Rectal smooth muscle tissue (tissue), 1 donor: ENCODE results near the gene ANGPTL5.

Source experiments
- H3K27ac ChIP-seq: one replicate; pipeline ENCODE4 v1.7.0; 2013; ENCODE audit warnings: low read depth, low read length, inconsistent platforms
- H3K27me3 ChIP-seq: one replicate; pipeline ENCODE4 v1.7.0; 2013; ENCODE audit warnings: low read length; ENCODE audit not compliant: control insufficient read depth, insufficient read depth
- H3K36me3 ChIP-seq: one replicate; pipeline ENCODE4 v1.7.0; 2013; ENCODE audit warnings: low read length; ENCODE audit not compliant: control insufficient read depth, insufficient read depth
- H3K4me1 ChIP-seq: one replicate; pipeline ENCODE4 v1.7.0; 2013; ENCODE audit warnings: low read length; ENCODE audit not compliant: control insufficient read depth, insufficient read depth
- H3K4me3 ChIP-seq: one replicate; pipeline ENCODE4 v1.7.0; 2013; ENCODE audit warnings: low read length
- H3K9ac ChIP-seq: one replicate; pipeline ENCODE4 v1.7.0; 2013; ENCODE audit warnings: low read length

The ANGPTL5 gene

GRCh38 chr11:101917226-101917625, 904 bp upstream of the ANGPTL5 start:
- Histone ChIP-seq H3K27me3 (no peaks in the 10 kb centered on the region), H3K4me1 (peaks cover 11% of the 10 kb centered on the region), H3K36me3 (no peaks in the 10 kb centered on the region), H3K4me3 (no peak overlapping the region), H3K9ac (no peak overlapping the region), H3K27ac (no peak overlapping the region)

- peak overlapping the region; percentile 98 for H3K4me3 ChIP-seq
- H3K4me1 ChIP-seq, result peaks cover 11% of the 10 kb centered on the region
- H3K27ac ChIP-seq, result peak overlapping the region; percentile 96
- H3K36me3 ChIP-seq, result no peaks in the 10 kb centered on the region
- H3K9ac ChIP-seq, result no peak overlapping the region
- no peaks in the 10 kb centered on the region for H3K27me3 ChIP-seq
Observed at GRCh38 chr11:101915791-101916291, 481 bp downstream of the ANGPTL5 start.

GRCh38 chr11:101914738-101915426, 1.4 kb downstream of the ANGPTL5 start, which contains the start of gene CEP126:
TSS of gene CEP126 (plus strand) at chr11:101915010. CDS start at chr11:101915285, 275 bp downstream.
- Histone ChIP-seq H3K27ac (peak within 1 kb of the TSS; percentile 96), H3K4me3 (peak within 1 kb of the TSS; percentile 98), H3K36me3 (no peaks in the 10 kb centered on the region), H3K4me1 (peaks cover 11% of the 10 kb centered on the region), H3K27me3 (no peaks in the 10 kb centered on the region), H3K9ac (peak within 1 kb of the TSS; percentile 40)

GRCh38 chr11:101914341-101914737, 2.0 kb downstream of the ANGPTL5 start:
- H3K4me1 ChIP-seq, result peaks cover 11% of the 10 kb centered on the region
- peak overlapping the region; percentile 96 for H3K27ac ChIP-seq
- H3K36me3 ChIP-seq, result no peaks in the 10 kb centered on the region
- no peak overlapping the region for H3K9ac ChIP-seq
- peak overlapping the region; percentile 98 for H3K4me3 ChIP-seq
- H3K27me3 ChIP-seq, result no peaks in the 10 kb centered on the region

- peak overlapping the region; percentile 96 for H3K27ac ChIP-seq
- H3K4me1 ChIP-seq, result peaks cover 11% of the 10 kb centered on the region
- H3K9ac ChIP-seq, result no peak overlapping the region
- H3K27me3 ChIP-seq, result no peaks in the 10 kb centered on the region
- H3K4me3 ChIP-seq, result peak overlapping the region; percentile 18
- H3K36me3 ChIP-seq, result no peaks in the 10 kb centered on the region
Observed at GRCh38 chr11:101913656-101914055, 2.7 kb downstream of the ANGPTL5 start.

- no peak overlapping the region for H3K4me3 ChIP-seq
- H3K9ac ChIP-seq, result no peak overlapping the region
- H3K27me3 ChIP-seq, result no peaks in the 10 kb centered on the region
- peaks cover 11% of the 10 kb centered on the region for H3K4me1 ChIP-seq
- no peaks in the 10 kb centered on the region for H3K36me3 ChIP-seq
- peak overlapping the region; percentile 96 for H3K27ac ChIP-seq
Observed at GRCh38 chr11:101912823-101913284, 3.5 kb downstream of the ANGPTL5 start.

GRCh38 chr11:101909087-101909486, 7.2 kb downstream of the ANGPTL5 start:
- Histone ChIP-seq H3K36me3 (no peaks in the 10 kb centered on the region), H3K4me1 (peaks cover 7% of the 10 kb centered on the region), H3K27me3 (no peaks in the 10 kb centered on the region), H3K27ac (no peak overlapping the region), H3K9ac (no peak overlapping the region), H3K4me3 (no peak overlapping the region)

GRCh38 chr11:101907815-101908214, 8.5 kb downstream of the ANGPTL5 start:
- no peaks in the 10 kb centered on the region for H3K36me3 ChIP-seq
- no peak overlapping the region for H3K4me3 ChIP-seq
- no peak overlapping the region for H3K27ac ChIP-seq
- H3K9ac ChIP-seq, result no peak overlapping the region
- no peaks in the 10 kb centered on the region for H3K27me3 ChIP-seq
- no peaks in the 10 kb centered on the region for H3K4me1 ChIP-seq

- no peaks in the 10 kb centered on the region for H3K27me3 ChIP-seq
- H3K4me1 ChIP-seq, result no peaks in the 10 kb centered on the region
Observed at GRCh38 chr11:101894505-101894904, 21.8 kb downstream of the ANGPTL5 start.

GRCh38 chr11:101889767-101890166, 26.6 kb downstream of the ANGPTL5 start:
- Histone ChIP-seq H3K4me1 (no peaks in the 10 kb centered on the region), H3K9ac (no peak overlapping the region), H3K4me3 (no peak overlapping the region), H3K36me3 (no peaks in the 10 kb centered on the region), H3K27me3 (no peaks in the 10 kb centered on the region), H3K27ac (no peak overlapping the region)

More at GRCh38 chr11:101894505-101894904, 21.8 kb downstream of the ANGPTL5 start:
- H3K9ac ChIP-seq, result no peak overlapping the region
- H3K27ac ChIP-seq, result no peak overlapping the region
- no peak overlapping the region for H3K4me3 ChIP-seq
- H3K36me3 ChIP-seq, result no peaks in the 10 kb centered on the region

GRCh38 chr11:101885631-101886030, 30.7 kb downstream of the ANGPTL5 start:
- Histone ChIP-seq H3K36me3 (no peaks in the 10 kb centered on the region), H3K27me3 (no peaks in the 10 kb centered on the region), H3K4me1 (no peaks in the 10 kb centered on the region), H3K9ac (no peak overlapping the region), H3K27ac (no peak overlapping the region), H3K4me3 (no peak overlapping the region)

GRCh38 chr11:101881586-101881985, 34.7 kb downstream of the ANGPTL5 start:
- H3K4me1 ChIP-seq, result no peaks in the 10 kb centered on the region
- no peak overlapping the region for H3K27ac ChIP-seq
- no peaks in the 10 kb centered on the region for H3K36me3 ChIP-seq
- no peak overlapping the region for H3K9ac ChIP-seq
- no peak overlapping the region for H3K4me3 ChIP-seq
- H3K27me3 ChIP-seq, result no peaks in the 10 kb centered on the region

- H3K9ac ChIP-seq, result no peak overlapping the region
- H3K27ac ChIP-seq, result no peak overlapping the region
- H3K36me3 ChIP-seq, result no peaks in the 10 kb centered on the region
- H3K4me1 ChIP-seq, result no peaks in the 10 kb centered on the region
- no peaks in the 10 kb centered on the region for H3K27me3 ChIP-seq
- no peak overlapping the region for H3K4me3 ChIP-seq
Observed at GRCh38 chr11:101880222-101880621, 36.1 kb downstream of the ANGPTL5 start.
